Subcutaneous abdominal adipose tissue (tissue), 5 donors: Measurements from ENCODE around the gene UBE2Q2.

Experiments
- H3K27ac ChIP-seq: one replicate; pipeline ENCODE4 v1.7.0; 2013; ENCODE audit warnings: low read depth, mild to moderate bottlenecking, inconsistent platforms, low read length, moderate library complexity
- H3K27me3 ChIP-seq, 5 donors: one replicate each; pipeline ENCODE4 v1.7.0; 2013; ENCODE audit warnings: low read length in 5 of 5, inconsistent platforms in 1 of 5; ENCODE audit not compliant: control insufficient read depth in 5 of 5, insufficient read depth in 4 of 5
- H3K36me3 ChIP-seq, 5 donors: one replicate each; pipeline ENCODE4 v1.7.0; 2013; ENCODE audit warnings: low read length in 5 of 5; ENCODE audit not compliant: control insufficient read depth in 5 of 5, insufficient read depth in 5 of 5
- H3K4me1 ChIP-seq, 5 donors: one replicate each; pipeline ENCODE4 v1.7.0; 2013; ENCODE audit warnings: low read length in 5 of 5, mild to moderate bottlenecking in 3 of 5, moderate library complexity in 1 of 5; ENCODE audit not compliant: control insufficient read depth in 5 of 5, insufficient read depth in 5 of 5
- H3K4me3 ChIP-seq, 5 donors: one replicate each; pipeline ENCODE4 v1.7.0; 2013; ENCODE audit warnings: low read length in 5 of 5, low read depth in 1 of 5
- H3K9ac ChIP-seq, 5 donors: one replicate each; pipeline ENCODE4 v1.7.0; 2013; ENCODE audit warnings: low read length in 5 of 5, mild to moderate bottlenecking in 4 of 5, moderate library complexity in 3 of 5
- H3K9me3 ChIP-seq, 5 donors: one replicate each; pipeline ENCODE4 v1.7.0; 2013; ENCODE audit warnings: low read length in 5 of 5; ENCODE audit not compliant: control insufficient read depth in 5 of 5
- donor health status: healthy.
- donor health status: healthy.
- donor health status: healthy.
- donor health status: healthy.
- donor health status: healthy.

UBE2Q2 gene

GRCh38 chr15:75823860-75824613, 19.2 kb upstream of the UBE2Q2 start:
- Histone ChIP-seq H3K4me1 (peaks cover 0 to 12% (median 2%) of the 10 kb centered on the region in 5 donors), H3K27ac (no peak overlapping the region), H3K9ac (no peak overlapping the region), H3K27me3 (peaks cover 0 to 8% (median 3%) of the 10 kb centered on the region in 5 donors), H3K36me3 (no peaks in the 10 kb centered on the region), H3K9me3 (no peaks in the 10 kb centered on the region), H3K4me3 (no peak overlapping the region)

DNA sequence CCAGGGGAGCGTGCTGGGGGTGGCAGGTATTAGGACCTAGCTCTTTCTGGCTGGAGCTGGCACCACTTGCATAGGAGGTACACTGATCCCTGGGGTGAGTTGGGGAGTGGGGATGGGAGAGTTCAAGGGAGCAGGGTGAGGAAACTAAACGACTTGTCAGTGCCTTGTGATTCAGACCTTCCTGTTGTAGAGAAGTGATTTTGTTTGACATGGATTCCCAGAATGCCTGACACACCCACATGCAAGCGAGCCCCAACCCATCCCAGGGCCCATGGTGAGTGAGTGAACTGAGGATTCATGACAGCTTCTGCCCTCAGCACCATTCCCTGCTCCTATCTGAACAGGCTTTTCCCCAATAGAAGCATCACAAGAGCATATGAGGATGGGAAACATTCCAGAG, 15.6 kb upstream of the UBE2Q2 start:
- H3K36me3 ChIP-seq, result no peaks in the 10 kb centered on the region
- no peak overlapping the region for H3K9ac ChIP-seq
- no peak overlapping the region for H3K4me3 ChIP-seq
- no peaks in the 10 kb centered on the region for H3K9me3 ChIP-seq
- no peak overlapping the region for H3K27ac ChIP-seq
- H3K4me1 ChIP-seq, result peaks cover 0 to 12% (median 2%) of the 10 kb centered on the region in 5 donors
- peaks cover 0 to 8% (median 4%) of the 10 kb centered on the region in 5 donors for H3K27me3 ChIP-seq

GRCh38 chr15:75828429-75828828, 14.8 kb upstream of the UBE2Q2 start:
- Histone ChIP-seq H3K9me3 (no peaks in the 10 kb centered on the region), H3K36me3 (no peaks in the 10 kb centered on the region), H3K4me3 (no peak overlapping the region), H3K27me3 (peaks cover 0 to 8% (median 4%) of the 10 kb centered on the region in 5 donors), H3K4me1 (peaks cover 0 to 9% (median 2%) of the 10 kb centered on the region in 5 donors), H3K27ac (no peak overlapping the region), H3K9ac (no peak overlapping the region)

DNA sequence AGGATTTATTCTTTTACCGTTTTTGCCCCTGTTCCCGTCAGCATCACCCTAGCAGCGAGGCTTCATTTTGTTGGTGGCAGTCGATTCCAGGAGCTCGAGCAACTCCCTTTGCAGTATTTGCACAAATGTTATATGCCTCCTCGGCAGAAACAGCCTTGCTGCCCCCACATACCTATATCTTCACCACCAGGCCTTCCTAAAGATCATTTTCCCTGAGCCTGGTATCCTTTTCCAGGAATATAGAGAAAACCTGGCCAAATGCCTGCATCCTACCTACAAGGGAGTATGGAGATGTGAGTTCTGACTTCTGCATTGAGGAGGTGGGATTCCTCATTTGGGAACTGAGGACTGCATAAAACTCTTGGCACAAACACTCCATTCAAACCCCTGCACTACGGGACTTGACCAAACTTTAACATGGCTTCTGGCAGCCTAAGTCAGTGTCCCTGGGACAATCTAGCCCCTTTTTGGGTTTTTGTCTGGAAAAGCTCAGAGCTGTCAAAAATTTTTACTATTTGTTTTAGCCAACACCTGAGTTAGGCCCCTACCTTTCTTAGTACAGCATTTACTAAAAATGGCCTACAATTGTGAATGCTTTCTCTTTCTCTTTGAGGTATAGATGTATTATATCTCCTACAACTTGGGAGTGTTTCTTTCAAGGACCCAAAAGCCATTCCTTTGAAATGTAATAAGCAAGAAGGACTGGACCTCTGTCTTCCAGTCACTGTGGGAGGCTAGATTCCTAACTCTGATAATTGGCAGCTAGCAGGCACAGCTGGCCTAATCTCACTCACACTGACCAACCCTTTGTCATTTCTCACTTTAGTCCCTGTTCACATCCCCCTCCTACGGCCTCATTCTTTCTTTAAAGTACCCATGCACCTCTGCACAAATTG, 12.1 kb upstream of the UBE2Q2 start:
- Histone ChIP-seq H3K9ac (no peak overlapping the region), H3K4me1 (no peaks in the 10 kb centered on the region), H3K27ac (no peak overlapping the region), H3K4me3 (no peak overlapping the region), H3K9me3 (no peaks in the 10 kb centered on the region), H3K27me3 (peaks cover 0 to 8% (median 4%) of the 10 kb centered on the region in 5 donors), H3K36me3 (no peaks in the 10 kb centered on the region)

DNA sequence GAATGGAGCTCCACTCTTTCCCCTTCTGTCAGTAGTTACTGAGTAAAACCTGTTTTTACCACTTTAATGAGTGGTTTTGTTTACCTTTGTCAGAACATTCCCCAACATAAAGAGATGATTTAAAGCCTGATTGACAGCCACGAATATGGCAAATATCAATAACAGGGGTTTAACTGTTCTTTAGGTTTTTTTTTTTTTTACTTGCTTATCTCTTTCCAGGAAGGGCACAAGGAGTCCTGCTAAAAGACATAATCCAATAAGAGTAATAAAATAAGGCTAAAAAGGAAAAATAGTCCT, 11.5 kb upstream of the UBE2Q2 start:
- Histone ChIP-seq H3K9me3 (no peaks in the 10 kb centered on the region), H3K27me3 (peaks cover 0 to 8% (median 4%) of the 10 kb centered on the region in 5 donors), H3K4me1 (no peaks in the 10 kb centered on the region), H3K4me3 (no peak overlapping the region), H3K9ac (no peak overlapping the region), H3K27ac (no peak overlapping the region), H3K36me3 (no peaks in the 10 kb centered on the region)

- H3K4me3 ChIP-seq, result no peak overlapping the region
- no peaks in the 10 kb centered on the region for H3K36me3 ChIP-seq
- H3K9me3 ChIP-seq, result no peaks in the 10 kb centered on the region
- H3K27ac ChIP-seq, result no peak overlapping the region
- H3K9ac ChIP-seq, result no peak overlapping the region
- peaks cover 0 to 8% (median 4%) of the 10 kb centered on the region in 5 donors for H3K27me3 ChIP-seq
- no peaks in the 10 kb centered on the region for H3K4me1 ChIP-seq
Observed at GRCh38 chr15:75832114-75832513, 11.1 kb upstream of the UBE2Q2 start.

DNA sequence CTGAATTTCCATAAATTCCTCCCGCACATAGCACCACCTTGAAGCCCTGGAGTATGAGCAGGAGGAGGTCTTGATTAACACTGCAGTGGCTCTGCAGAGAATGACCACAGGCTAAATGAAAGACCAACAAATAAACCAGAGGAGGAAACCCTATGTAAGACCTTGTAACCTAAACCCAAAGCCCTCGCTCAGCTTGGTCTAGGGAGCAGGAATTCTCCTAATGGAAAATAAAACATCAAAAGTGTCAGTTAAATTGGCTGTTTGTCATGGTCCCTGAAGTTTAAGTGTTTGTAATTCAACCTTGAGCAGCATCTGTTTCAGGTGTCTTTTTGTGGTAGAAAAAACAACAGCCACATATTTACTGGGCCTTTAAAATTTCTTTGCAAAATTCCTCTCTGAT, 9.2 kb upstream of the UBE2Q2 start:
- no peaks in the 10 kb centered on the region for H3K4me1 ChIP-seq
- H3K27ac ChIP-seq, result no peak overlapping the region
- no peak overlapping the region for H3K4me3 ChIP-seq
- H3K36me3 ChIP-seq, result no peaks in the 10 kb centered on the region
- H3K9me3 ChIP-seq, result no peaks in the 10 kb centered on the region
- no peak overlapping the region for H3K9ac ChIP-seq
- peaks cover 0 to 1% (median 0%) of the 10 kb centered on the region in 5 donors for H3K27me3 ChIP-seq

DNA sequence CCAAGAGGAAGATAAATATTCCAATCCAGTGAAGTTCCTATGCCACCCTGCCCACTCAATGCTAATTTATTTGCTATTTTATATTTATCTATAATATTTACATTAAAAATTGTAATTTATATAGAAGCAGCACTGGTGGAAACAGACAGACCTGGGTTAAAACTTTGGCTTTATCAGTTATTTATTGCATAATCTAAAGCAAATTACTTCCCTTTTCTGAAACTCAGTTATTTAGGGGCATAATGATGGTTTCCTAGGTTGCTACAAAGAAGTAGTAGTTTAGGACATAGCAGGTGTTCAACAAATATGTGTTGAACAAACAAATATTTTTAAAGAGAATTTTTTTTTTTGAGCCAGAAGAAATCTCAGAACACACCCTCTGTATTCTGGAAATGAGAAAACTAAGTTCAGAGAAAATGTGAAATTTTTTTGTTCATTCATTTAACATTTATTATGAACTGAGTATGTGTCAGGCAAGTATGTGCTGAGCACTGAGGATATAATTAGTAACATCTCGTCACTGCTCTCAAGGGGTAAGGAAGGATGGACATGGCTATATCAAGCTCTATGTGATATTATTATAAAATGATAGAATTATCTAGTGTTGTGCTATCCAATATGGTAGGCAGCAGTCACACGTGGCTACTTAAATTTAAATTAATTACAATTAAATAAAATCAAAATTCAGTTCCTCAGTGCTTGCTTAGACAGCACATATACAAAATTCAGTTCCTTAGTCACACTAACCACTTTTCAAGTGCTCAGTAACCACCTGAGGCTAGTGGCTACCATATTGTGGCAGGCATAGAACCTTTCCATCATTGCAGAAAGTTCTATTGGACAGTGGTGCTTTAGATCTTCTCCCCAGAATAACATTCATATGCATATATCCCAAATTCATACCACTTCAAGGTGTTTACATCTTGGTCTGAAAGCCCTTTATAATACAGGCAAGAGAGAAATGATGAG, 7.0 kb upstream of the UBE2Q2 start:
- Histone ChIP-seq H3K4me3 (no peak overlapping the region), H3K9ac (no peak overlapping the region), H3K27ac (no peak overlapping the region)

GRCh38 chr15:75836959-75837334, 6.3 kb upstream of the UBE2Q2 start:
- no peaks in the 10 kb centered on the region for H3K27me3 ChIP-seq
- no peak overlapping the region for H3K27ac ChIP-seq
- H3K4me1 ChIP-seq, result peaks cover 0 to 12% (median 6%) of the 10 kb centered on the region in 5 donors
- no peaks in the 10 kb centered on the region for H3K36me3 ChIP-seq
- H3K9ac ChIP-seq, result no peak overlapping the region
- H3K4me3 ChIP-seq, result no peak overlapping the region
- H3K9me3 ChIP-seq, result no peaks in the 10 kb centered on the region

More for the DNA sequence above, 7.0 kb upstream of the UBE2Q2 start:
- peaks cover 0 to 10% (median 6%) of the 10 kb centered on the region in 5 donors for H3K4me1 ChIP-seq
- no peaks in the 10 kb centered on the region for H3K9me3 ChIP-seq
- no peaks in the 10 kb centered on the region for H3K27me3 ChIP-seq
- H3K36me3 ChIP-seq, result no peaks in the 10 kb centered on the region
